HepG2 (cell line): ENCODE results near the gene PPP2R5B. TPM values are rescaled to one million over a fixed set of nuclear protein-coding genes. Genes with fewer than 3 reads are reported as not detected.

Experiments
- ESRRA ChIP-seq: sonication (generic); formaldehyde crosslinking; IDR thresholded peaks from 2 replicates; pipeline ENCODE4 v1.5.1; 2020; ENCODE audit warnings: mild to moderate bottlenecking, low read depth, missing genetic modification reagents
- IKZF5 ChIP-seq: IDR thresholded peaks from 2 replicates; pipeline ENCODE4 v1.6.1; 2018; ENCODE audit warnings: missing genetic modification reagents, mild to moderate bottlenecking, missing compliant biosample characterization
- MXI1 ChIP-seq: IDR thresholded peaks from 3 replicates; pipeline ENCODE4 v1.6.1; 2012; ENCODE audit warnings: low read depth, low read length, inconsistent platforms, borderline replicate concordance
- TRAFD1 ChIP-seq: sonication (generic); formaldehyde crosslinking; IDR thresholded peaks from 2 replicates; pipeline ENCODE4 v1.5.1; 2020; ENCODE audit warnings: missing genetic modification reagents, mild to moderate bottlenecking, borderline replicate concordance
- XRCC5 ChIP-seq: fragments of 200-400 bp; formaldehyde crosslinking; optimal IDR thresholded peaks from 2 replicates; pipeline ENCODE3; 2017; ENCODE audit warnings: mild to moderate bottlenecking, low read length
- YEATS2 ChIP-seq: sonication (generic); formaldehyde crosslinking; IDR thresholded peaks from 2 replicates; pipeline ENCODE4 v1.4.0; 2020; ENCODE audit warnings: missing genetic modification reagents, borderline replicate concordance
- ZBED4 ChIP-seq: sonication (generic); formaldehyde crosslinking; IDR thresholded peaks from 2 replicates; pipeline ENCODE4 v1.4.0; 2020; ENCODE audit warnings: missing genetic modification reagents, borderline replicate concordance
- ZMYM3 ChIP-seq: sonication (generic); formaldehyde crosslinking; IDR thresholded peaks from 2 replicates; pipeline ENCODE4 v1.5.1; 2020; ENCODE audit warnings: mild to moderate bottlenecking, missing genetic modification reagents
- ZMYM4 ChIP-seq: sonication (generic); formaldehyde crosslinking; IDR thresholded peaks from 2 replicates; pipeline ENCODE4 v1.8.1; 2023; ENCODE audit warnings: mild to moderate bottlenecking, missing genetic modification reagents
- ZNF337 ChIP-seq: sonication (generic); formaldehyde crosslinking; IDR thresholded peaks from 2 replicates; pipeline ENCODE4 v1.5.1; 2020; ENCODE audit warnings: missing genetic modification reagents, low read depth, mild to moderate bottlenecking, borderline replicate concordance
- ZNF407 ChIP-seq: sonication (generic); formaldehyde crosslinking; IDR thresholded peaks from one replicate; pipeline ENCODE4 v1.5.1; 2020; ENCODE audit warnings: mild to moderate bottlenecking, missing genetic modification reagents; ENCODE audit errors: not compliant biosample characterization
- ZNF484 ChIP-seq: sonication (generic); formaldehyde crosslinking; IDR thresholded peaks from 2 replicates; pipeline ENCODE4 v1.5.1; 2020; ENCODE audit warnings: mild to moderate bottlenecking, low read depth, missing genetic modification reagents, borderline replicate concordance
- polyA plus RNA-seq, 8 experiments: library from polyadenylated mRNA; depleted of rRNA in 3 of 8; stranded (reverse) in 7 of 8; unstranded in 1 of 8; fragments of >200 nt; fragmentation: Illumina TruSeq in 4 of 8; extraction: Trizol in 4 of 8; gene quantifications; 2 replicates each; pipeline versions ENCODE4 v1.2.1 to v1.2.3, GENCODE V29; 2011 to 2016; ENCODE audit warnings: low read depth in 4 of 8, missing spikeins in 1 of 8, mixed read lengths in 1 of 8; ENCODE audit not compliant: insufficient read depth in 1 of 8
- total RNA-seq, 5 experiments: library from RNA; depleted of rRNA; stranded (reverse); fragments of >200 nt; fragmentation: Illumina TruSeq; extraction: Trizol; gene quantifications; 2 replicates each; pipeline ENCODE4 v1.2.3, GENCODE V29; 2016; ENCODE audit warnings: low read depth in 1 of 5

PPP2R5B gene
- total and polyA plus RNA-seq, 2 of the 13 experiments (the other 11 are each of a cell fraction or from before 2014, with no cell fraction given), result 2.3 to 8.3 TPM

GRCh38 chr11:64894070-64894811, 30.2 kb upstream of the PPP2R5B start (continued):
- TF ChIP-seq ESRRA (CRISPR knock-in tag) (peak; percentile 93), YEATS2 (peak; percentile 49; the same call in 1 of the 2 replicates), ZMYM4 (CRISPR knock-in tag) (peak; percentile 54), TRAFD1 (peak; percentile 95; the same call in 1 of the 2 replicates), IKZF5 (CRISPR knock-in tag) (peak; percentile 19; the same call in 1 of the 2 replicates), MXI1 (peak; percentile 81; the same call in 2 of the 3 replicates), ZNF337 (CRISPR knock-in tag) (peak; percentile 70; the same call in 1 of the 2 replicates), ZNF407 (CRISPR knock-in tag) (no peak), ZMYM3 (CRISPR knock-in tag) (peak; percentile 77; the same call in 1 of the 2 replicates), XRCC5 (peak; percentile 87), ZNF484 (CRISPR knock-in tag) (no peak), ZBED4 (CRISPR knock-in tag) (peak; percentile 61; the same call in 1 of the 2 replicates)
